HEK293 (cell line): Measurements from ENCODE around the gene PFKL.

Experiments
- BCL11B ChIP-seq: fragments of 450-650 bp; formaldehyde crosslinking; IDR thresholded peaks from 2 replicates; pipeline ENCODE4 v1.5.1; 2016; ENCODE audit warnings: low read depth, missing biosample characterization, missing genetic modification characterization
- BCL6B ChIP-seq: fragments of 450-650 bp; formaldehyde crosslinking; IDR thresholded peaks from 2 replicates; pipeline ENCODE4 v1.5.1; 2017; ENCODE audit warnings: missing biosample characterization, missing genetic modification characterization
- IKZF3 ChIP-seq: fragments of 450-650 bp; IDR thresholded peaks from 2 replicates; pipeline ENCODE4 v1.5.0; 2018; ENCODE audit warnings: missing biosample characterization, mild to moderate bottlenecking, missing genetic modification characterization, moderate library complexity
- KLF10 ChIP-seq: fragments of 450-650 bp; IDR thresholded peaks from 2 replicates; pipeline ENCODE4 v1.5.1; 2018; ENCODE audit warnings: missing biosample characterization, mild to moderate bottlenecking, missing genetic modification characterization
- KLF17 ChIP-seq: fragments of 450-650 bp; formaldehyde crosslinking; IDR thresholded peaks from 2 replicates; pipeline ENCODE4 v1.5.1; 2016; ENCODE audit warnings: missing biosample characterization, missing genetic modification characterization
- PATZ1 ChIP-seq: fragments of 450-650 bp; formaldehyde crosslinking; IDR thresholded peaks from 2 replicates; pipeline ENCODE4 v1.5.1; 2016; ENCODE audit warnings: missing biosample characterization, missing genetic modification characterization
- PRDM2 ChIP-seq: fragments of 450-650 bp; formaldehyde crosslinking; IDR thresholded peaks from 2 replicates; pipeline ENCODE4 v1.5.1; 2016; ENCODE audit warnings: missing biosample characterization, missing genetic modification characterization, borderline replicate concordance
- SETDB1 ChIP-seq: IDR thresholded peaks from one replicate; pipeline ENCODE4 v1.6.1; 2017; ENCODE audit warnings: mild to moderate bottlenecking, low read length, moderate library complexity, mixed read lengths; ENCODE audit not compliant: insufficient read length
- SP2 ChIP-seq: fragments of 450-650 bp; formaldehyde crosslinking; IDR thresholded peaks from 2 replicates; pipeline ENCODE4 v1.5.1; 2016; ENCODE audit warnings: missing biosample characterization, missing genetic modification characterization
- ZEB2 ChIP-seq: fragments of 450-650 bp; formaldehyde crosslinking; IDR thresholded peaks from 2 replicates; pipeline ENCODE4 v1.5.1; 2016; ENCODE audit warnings: missing biosample characterization, missing genetic modification characterization
- ZNF114 ChIP-seq: fragments of 450-650 bp; formaldehyde crosslinking; IDR thresholded peaks from 2 replicates; pipeline ENCODE4 v1.5.0; 2017; ENCODE audit warnings: missing biosample characterization, missing genetic modification characterization
- ZNF148 ChIP-seq: fragments of 450-650 bp; formaldehyde crosslinking; IDR thresholded peaks from 2 replicates; pipeline ENCODE4 v1.5.0; 2017; ENCODE audit warnings: missing biosample characterization, missing genetic modification characterization, borderline replicate concordance
- ZNF221 ChIP-seq: fragments of 450-650 bp; formaldehyde crosslinking; IDR thresholded peaks from 2 replicates; pipeline ENCODE4 v1.5.1; 2017; ENCODE audit warnings: missing biosample characterization, missing genetic modification characterization, borderline replicate concordance
- ZNF280C ChIP-seq: fragments of 450-650 bp; formaldehyde crosslinking; IDR thresholded peaks from 2 replicates; pipeline ENCODE4 v1.5.1; 2016; ENCODE audit warnings: missing biosample characterization, missing genetic modification characterization
- ZNF335 ChIP-seq: fragments of 450-650 bp; formaldehyde crosslinking; conservative IDR thresholded peaks from 2 replicates; pipeline ENCODE4 v1.5.1; 2016; ENCODE audit warnings: missing biosample characterization, missing genetic modification characterization
- ZNF366 ChIP-seq: fragments of 450-650 bp; formaldehyde crosslinking; conservative IDR thresholded peaks from 2 replicates; pipeline ENCODE4 v1.5.1; 2016; ENCODE audit warnings: missing biosample characterization, missing genetic modification characterization
- ZNF394 ChIP-seq: fragments of 450-650 bp; formaldehyde crosslinking; IDR thresholded peaks from 2 replicates; pipeline ENCODE4 v1.5.1; 2016; ENCODE audit warnings: missing biosample characterization, missing genetic modification characterization, mild to moderate bottlenecking, moderate library complexity, borderline replicate concordance
- ZNF544 ChIP-seq: fragments of 450-650 bp; formaldehyde crosslinking; IDR thresholded peaks from 2 replicates; pipeline ENCODE4 v1.5.0; 2017; ENCODE audit warnings: missing biosample characterization, missing genetic modification characterization
- ZNF596 ChIP-seq: fragments of 450-650 bp; IDR thresholded peaks from 2 replicates; pipeline ENCODE4 v1.5.0; 2018; ENCODE audit warnings: missing biosample characterization, mild to moderate bottlenecking, missing genetic modification characterization, moderate library complexity
- ZNF639 ChIP-seq: fragments of 450-650 bp; formaldehyde crosslinking; IDR thresholded peaks from 2 replicates; pipeline ENCODE4 v1.5.1; 2016; ENCODE audit warnings: missing biosample characterization, missing genetic modification characterization
- ZNF768 ChIP-seq: fragments of 450-650 bp; formaldehyde crosslinking; IDR thresholded peaks from 2 replicates; pipeline ENCODE4 v1.5.1; 2018; ENCODE audit warnings: missing biosample characterization, mild to moderate bottlenecking, missing genetic modification characterization
- ZXDB ChIP-seq: fragments of 450-650 bp; formaldehyde crosslinking; IDR thresholded peaks from 2 replicates; pipeline ENCODE4 v1.5.1; 2016; ENCODE audit warnings: missing biosample characterization, missing genetic modification characterization

The PFKL gene

GRCh38 chr21:44297525-44298290 lies 2.1 kb upstream of the PFKL start (continued):
- peak; percentile 38; the same call in 1 of the 2 replicates for TF ChIP-seq KLF17
- TF ChIP-seq ZNF280C, result no peak
- TF ChIP-seq SP2 (tag by site-specific recombination), result no peak
- TF ChIP-seq IKZF3 (tag by site-specific recombination), result 0 out of 2 replicates have a peak, but pooled peaks have one; percentile 18
- TF ChIP-seq PATZ1, result peak; percentile 54; the same call in 1 of the 2 replicates
- peak; percentile 25; the same call in 1 of the 2 replicates for TF ChIP-seq KLF10 (tag by site-specific recombination)
- TF ChIP-seq ZNF596, result no peak
- TF ChIP-seq ZNF544 (tag by site-specific recombination), result no peak
- no peak for TF ChIP-seq ZEB2 (tag by site-specific recombination)
- no peak for TF ChIP-seq ZNF148
- no peak for TF ChIP-seq ZNF366 (tag by site-specific recombination)
- peak; percentile 32; the same call in 1 of the 2 replicates for TF ChIP-seq ZNF639
- peak; percentile 48 for TF ChIP-seq ZNF394 (tag by site-specific recombination)
- TF ChIP-seq ZXDB (tag by site-specific recombination), result no peak
- TF ChIP-seq ZNF114 (tag by site-specific recombination), result no peak
- TF ChIP-seq BCL11B (tag by site-specific recombination), result peak; percentile 66
- peak; percentile 50; the same call in 1 of the 2 replicates for TF ChIP-seq ZNF335 (tag by site-specific recombination)
- no peak for TF ChIP-seq BCL6B (tag by site-specific recombination)
- TF ChIP-seq PRDM2 (tag by site-specific recombination), result no peak
- no peak for TF ChIP-seq SETDB1
- TF ChIP-seq ZNF768 (tag by site-specific recombination), result no peak
- no peak for TF ChIP-seq ZNF221 (tag by site-specific recombination)
